Suppressor macrophage treated with lipopolysaccharide for 4 hours (primary cell): ENCODE results near the gene EBF3.

Experiments
- DNase-seq: peaks from one replicate; pipeline ENCODE4 v3.0.0-alpha.2; 2020

The EBF3 gene, protein sequence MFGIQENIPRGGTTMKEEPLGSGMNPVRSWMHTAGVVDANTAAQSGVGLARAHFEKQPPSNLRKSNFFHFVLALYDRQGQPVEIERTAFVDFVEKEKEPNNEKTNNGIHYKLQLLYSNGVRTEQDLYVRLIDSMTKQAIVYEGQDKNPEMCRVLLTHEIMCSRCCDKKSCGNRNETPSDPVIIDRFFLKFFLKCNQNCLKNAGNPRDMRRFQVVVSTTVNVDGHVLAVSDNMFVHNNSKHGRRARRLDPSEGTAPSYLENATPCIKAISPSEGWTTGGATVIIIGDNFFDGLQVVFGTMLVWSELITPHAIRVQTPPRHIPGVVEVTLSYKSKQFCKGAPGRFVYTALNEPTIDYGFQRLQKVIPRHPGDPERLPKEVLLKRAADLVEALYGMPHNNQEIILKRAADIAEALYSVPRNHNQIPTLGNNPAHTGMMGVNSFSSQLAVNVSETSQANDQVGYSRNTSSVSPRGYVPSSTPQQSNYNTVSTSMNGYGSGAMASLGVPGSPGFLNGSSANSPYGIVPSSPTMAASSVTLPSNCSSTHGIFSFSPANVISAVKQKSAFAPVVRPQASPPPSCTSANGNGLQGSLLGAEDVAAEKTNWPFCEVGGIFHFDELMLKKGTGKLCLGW

GRCh38 chr10:129963641-129964501, at the start of gene EBF3:
Gene EBF3 (minus strand): TSS chr10:129964274. CDS start chr10:129963768, 506 bp downstream.
- DNase-seq: peak; percentile 62

DNA sequence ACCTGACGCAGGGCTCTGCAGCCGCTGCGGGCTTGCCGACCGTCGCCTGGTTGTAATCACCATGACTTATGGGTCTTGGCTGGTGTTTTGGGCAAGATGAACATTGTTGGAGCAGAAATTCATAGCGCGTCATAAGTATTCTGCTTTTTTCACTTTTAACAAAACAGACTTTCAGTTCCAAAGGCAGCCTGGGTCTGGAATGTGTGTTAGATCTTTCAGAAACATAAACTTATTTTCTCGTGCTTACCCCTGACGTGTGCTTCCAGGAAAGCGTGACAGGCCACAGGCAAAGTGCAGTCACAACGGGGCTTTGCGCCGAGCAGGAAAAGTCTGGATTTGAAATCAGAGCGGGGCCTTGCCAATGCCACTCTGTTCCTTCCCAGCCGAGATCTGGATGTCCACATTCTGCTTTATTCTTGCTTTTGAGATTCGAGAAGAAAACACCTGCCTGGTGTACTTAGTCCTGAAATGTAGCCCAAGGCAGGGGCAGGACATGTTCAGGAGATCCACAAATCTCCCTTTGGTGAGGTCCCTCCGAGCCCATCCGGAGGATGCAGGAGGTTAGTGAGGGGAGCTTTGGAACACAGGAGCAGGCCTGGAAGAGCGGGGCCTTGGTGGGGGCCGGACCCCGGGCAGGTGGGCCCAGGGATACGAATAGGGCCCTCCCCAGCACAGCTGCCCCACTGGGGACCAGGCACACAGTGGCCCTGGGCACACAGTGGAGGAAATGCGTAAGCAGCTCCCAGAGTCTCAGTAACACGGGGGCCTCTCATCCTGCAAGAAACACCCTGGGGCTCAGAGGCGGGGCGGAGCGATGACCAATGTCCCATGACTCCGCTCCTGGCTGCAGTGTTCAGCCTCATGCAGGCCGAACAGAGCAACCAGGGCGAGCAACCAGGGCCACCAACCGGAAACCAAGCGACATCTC, 49.5 kb upstream of the EBF3 start:
- DNase-seq: no peak

DNA sequence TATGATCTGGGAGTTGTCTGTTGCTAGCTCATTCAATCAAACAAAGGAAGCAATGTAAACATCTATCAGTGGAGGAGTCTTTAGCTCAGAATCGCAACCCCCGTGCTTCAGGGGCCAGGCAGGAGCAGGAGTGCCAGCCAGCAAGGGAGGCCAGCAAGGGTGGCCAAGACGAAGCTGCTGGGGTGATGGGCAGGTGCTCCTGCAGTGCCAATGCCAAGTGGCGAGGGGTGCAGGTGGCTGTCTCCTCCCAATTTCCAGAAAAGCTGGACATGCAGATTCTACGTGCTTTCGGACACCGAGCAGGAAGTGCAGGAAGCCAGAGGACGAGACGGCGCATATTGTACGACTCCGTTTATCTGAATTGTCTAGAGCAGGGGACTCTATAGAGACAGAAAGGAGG, 48.1 kb upstream of the EBF3 start:
- no peak for DNase-seq

DNA sequence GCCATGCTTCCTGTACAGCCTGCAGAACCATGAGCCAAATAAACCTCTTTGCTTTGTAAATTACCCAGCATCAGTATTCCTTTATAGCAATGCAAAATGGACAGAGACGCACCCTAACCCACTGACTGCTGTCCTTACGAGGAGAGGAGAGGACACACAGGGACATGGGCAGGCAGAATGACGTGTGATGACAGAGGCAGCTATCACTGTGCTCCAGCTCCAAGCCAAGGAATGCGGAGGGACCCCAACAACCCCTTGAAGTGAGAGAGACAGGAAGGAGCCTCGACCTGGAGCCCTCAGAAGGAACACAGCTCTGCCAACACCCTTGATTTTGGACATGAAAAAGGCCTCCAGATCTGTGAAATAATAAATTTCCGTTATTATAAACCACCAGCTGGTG, 46.6 kb upstream of the EBF3 start:
- no peak for DNase-seq

DNA sequence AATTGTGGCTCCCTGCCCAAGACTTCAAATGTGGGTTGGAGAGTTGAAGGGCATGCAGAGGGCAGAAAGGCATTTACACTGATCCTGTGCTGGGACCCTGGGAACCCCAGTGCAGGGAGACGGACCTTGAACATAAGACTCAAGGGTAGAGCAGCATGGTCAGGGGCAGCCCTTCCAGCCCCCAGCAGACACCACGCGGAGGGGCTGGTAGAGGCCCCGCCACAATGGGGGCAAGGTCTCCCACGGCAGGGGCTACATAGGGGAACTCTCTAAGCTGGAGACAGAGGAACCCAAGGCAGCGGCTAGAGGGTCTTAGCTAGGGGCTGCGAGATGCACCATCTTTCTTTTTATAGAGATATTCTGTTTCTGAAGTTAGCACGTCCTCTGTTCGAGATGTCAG, 45.2 kb upstream of the EBF3 start:
- DNase-seq: no peak

- no peak for DNase-seq
These were observed 39.9 kb upstream of the EBF3 start for GRCh38 chr10:130003787-130004613.

GRCh38 chr10:130003166-130003565, 39.1 kb upstream of the EBF3 start:
- no peak for DNase-seq

DNA sequence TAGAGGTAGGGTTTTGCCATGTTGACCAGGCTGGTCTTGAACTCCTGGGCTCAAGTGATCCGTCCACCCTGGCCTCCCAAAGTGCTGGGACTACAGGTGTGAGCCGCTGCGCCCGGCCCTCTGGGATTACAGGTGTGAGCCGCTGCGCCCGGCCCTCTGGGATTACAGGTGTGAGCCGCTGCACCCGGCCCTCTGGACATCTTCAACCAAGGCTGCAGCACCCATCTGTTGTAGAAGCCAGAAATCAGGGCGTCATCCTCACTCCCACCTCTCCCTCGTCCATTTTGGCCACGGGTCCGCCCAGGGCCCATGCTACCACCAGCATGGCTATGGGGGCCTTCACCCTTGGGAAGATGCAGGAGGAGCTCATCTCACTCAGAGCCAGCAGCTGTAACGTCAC, 38.5 kb upstream of the EBF3 start:
- DNase-seq: no peak

- DNase-seq: no peak
These were observed 36.8 kb upstream of the EBF3 start for GRCh38 chr10:130000918-130001317.

DNA sequence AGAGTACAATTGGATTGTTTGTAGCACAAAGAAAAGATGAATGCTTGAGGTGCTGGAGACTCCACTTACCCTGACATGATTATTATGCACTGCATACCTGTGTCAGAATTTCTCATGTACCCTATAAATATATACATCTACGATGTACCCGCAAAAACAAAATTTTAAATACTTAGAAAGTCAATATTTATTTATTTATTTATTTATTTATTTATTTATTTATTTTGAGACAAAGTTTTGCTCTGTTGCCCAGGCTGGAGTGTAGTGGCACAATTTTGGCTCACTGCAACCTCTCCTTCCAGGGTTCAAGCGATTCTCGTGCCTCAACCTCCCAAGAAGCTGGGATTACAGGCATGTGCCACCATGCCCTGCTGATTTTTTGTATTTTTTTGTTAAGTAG, 35.1 kb upstream of the EBF3 start:
- DNase-seq: no peak

GRCh38 chr10:129993621-129994020, 29.5 kb upstream of the EBF3 start:
- no peak for DNase-seq

- DNase-seq: no peak
These were observed 28.3 kb upstream of the EBF3 start for GRCh38 chr10:129992356-129992755.

DNA sequence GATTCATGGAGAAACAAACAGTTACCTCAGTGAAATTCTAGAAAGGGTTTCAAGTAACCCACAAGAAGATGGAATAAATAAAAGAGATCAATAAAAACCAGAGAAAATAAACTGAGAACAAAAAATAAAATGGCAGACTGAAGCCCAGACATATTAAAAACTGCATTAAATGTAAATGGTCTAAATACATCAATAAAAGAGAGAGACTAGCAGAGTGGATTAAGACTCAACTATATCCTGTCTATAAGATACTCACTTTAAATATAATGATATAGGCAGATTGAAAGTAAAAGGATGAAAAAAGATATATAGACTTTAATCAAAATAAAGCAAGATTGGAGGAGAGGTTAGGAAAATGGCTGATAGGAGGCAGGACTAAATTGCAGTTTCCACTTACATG, 18.8 kb upstream of the EBF3 start:
- DNase-seq: no peak

- DNase-seq: no peak
These were observed 14.9 kb upstream of the EBF3 start for GRCh38 chr10:129978980-129979379.

DNA sequence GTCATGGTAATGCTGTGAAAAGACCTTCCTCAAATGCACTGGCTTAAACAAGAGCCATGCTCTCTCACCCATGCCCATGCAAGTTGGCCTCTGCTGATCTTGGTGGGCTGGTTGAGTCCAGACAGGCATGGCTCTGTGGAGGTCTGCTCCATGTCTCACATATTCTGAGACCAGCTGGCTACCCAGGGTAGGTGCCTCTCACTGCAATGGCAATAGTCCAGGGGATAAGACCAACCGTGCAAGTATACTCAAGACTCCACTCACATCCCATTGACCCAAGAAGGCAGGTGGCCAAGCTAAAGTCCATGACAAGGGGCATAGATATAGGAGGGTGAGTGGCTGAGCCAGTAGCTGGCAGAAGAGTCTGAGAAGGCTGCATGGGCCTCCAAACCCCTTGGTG, 14.2 kb upstream of the EBF3 start:
- no peak for DNase-seq

- DNase-seq: no peak
These were observed 13.7 kb upstream of the EBF3 start for GRCh38 chr10:129977794-129978193.

DNA sequence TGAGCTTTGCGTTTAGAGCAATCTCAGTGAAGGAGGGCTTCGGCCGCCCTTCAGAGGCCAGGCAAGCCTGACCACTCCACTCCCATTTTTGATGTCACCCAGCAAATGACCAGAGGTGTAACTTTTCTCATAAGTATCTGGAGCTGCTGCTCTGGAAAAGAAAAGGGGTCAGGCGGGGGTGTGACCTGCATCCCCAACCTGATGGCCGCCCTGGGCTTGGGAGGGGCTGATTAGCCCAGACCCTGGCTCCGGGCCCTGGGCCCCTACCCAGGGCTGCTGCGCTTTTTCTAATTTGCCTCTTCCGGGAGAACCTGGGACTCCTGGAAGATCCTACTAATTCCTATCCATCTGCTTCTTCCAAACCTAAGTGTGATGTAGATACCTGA, 9.6 kb upstream of the EBF3 start:
- no peak for DNase-seq

- no peak for DNase-seq
These were observed 9.0 kb upstream of the EBF3 start for GRCh38 chr10:129972966-129973673.

GRCh38 chr10:129972145-129972965, 8.3 kb upstream of the EBF3 start:
- no peak for DNase-seq
